ENCODE data around the gene BRCA1.

Gene BRCA1

GRCh38 chr17:42999003-42999525 is 126.1 kb downstream of the BRCA1 start:
- H3K4me3 ChIP-seq (ENCODE audit: low read depth, low read length) = peak overlapping the region; percentile 100
- TF ChIP-seq, protein P1, sequence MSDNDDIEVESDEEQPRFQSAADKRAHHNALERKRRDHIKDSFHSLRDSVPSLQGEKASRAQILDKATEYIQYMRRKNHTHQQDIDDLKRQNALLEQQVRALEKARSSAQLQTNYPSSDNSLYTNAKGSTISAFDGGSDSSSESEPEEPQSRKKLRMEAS (IDR thresholded peaks at IDR 0.05; ENCODE audit: low read depth, low read length) = no peak
- TF ChIP-seq CTCF (IDR thresholded peaks at IDR 0.05; ENCODE audit: low read depth, low read length) = no peak
- TF ChIP-seq POLR2A (IDR thresholded peaks at IDR 0.05; ENCODE audit: extremely low read depth, insufficient read length) = no peak
- TF ChIP-seq MYC (IDR thresholded peaks at IDR 0.05; ENCODE audit: low read depth, low read length) = no peak
- DNase-seq (ENCODE audit: low read depth) = no peak

- peak; percentile 99 for DNase-seq (ENCODE audit: low read depth)
- peak; percentile 92 for TF ChIP-seq POLR2A (IDR thresholded peaks at IDR 0.05; ENCODE audit: extremely low read depth, insufficient read length)
- peak; percentile 98 for TF ChIP-seq MYC (IDR thresholded peaks at IDR 0.05; ENCODE audit: low read depth, low read length)
- TF ChIP-seq CTCF (IDR thresholded peaks at IDR 0.05; ENCODE audit: low read depth, low read length) = peak; percentile 83
- TF ChIP-seq, protein P1 (IDR thresholded peaks at IDR 0.05; ENCODE audit: low read depth, low read length) = peak; percentile 96
Observed at GRCh38 chr17:42997984-42998938, 126.9 kb downstream of the BRCA1 start, which contains the start of gene RPL27. Gene RPL27, plus strand, starts transcription at chr17:42998419. Its CDS starts 332 bp downstream, at chr17:42998751.

DNA sequence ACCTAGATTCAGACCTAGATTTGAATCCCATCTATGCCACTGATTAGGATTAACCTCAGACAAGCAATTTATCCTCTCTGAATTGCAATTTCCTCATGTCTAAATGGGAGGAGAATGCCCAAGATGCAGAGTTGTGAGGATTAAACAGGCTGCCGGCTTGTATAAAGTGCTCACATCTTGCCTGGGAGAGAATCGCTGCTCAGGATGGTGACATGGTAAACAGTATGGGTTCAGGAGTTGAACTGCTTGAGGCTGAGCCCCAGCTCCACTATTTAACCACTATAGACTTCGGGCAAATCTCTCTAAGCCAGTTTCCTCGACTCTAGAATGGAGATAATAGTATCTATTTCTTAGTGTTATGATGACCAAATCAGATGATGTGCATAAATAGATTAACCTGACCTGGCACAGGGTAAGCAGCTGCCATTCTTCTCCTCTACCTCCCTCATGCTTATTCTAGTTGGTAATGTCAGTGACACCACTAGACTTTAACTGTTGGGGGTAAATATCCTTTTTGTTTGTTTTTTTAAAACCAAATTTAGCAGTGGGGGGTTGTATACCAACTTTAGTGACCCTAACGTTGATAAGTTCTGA is 127.7 kb downstream of the BRCA1 start:
- peak overlapping the region; percentile 54 for H3K4me3 ChIP-seq (ENCODE audit: low read depth, low read length)
- no peak for DNase-seq (ENCODE audit: low read depth)
- TF ChIP-seq, protein P1 (IDR thresholded peaks at IDR 0.05; ENCODE audit: low read depth, low read length) = no peak
- TF ChIP-seq CTCF (IDR thresholded peaks at IDR 0.05; ENCODE audit: low read depth, low read length) (no peak), POLR2A (IDR thresholded peaks at IDR 0.05; ENCODE audit: extremely low read depth, insufficient read length) (no peak), MYC (IDR thresholded peaks at IDR 0.05; ENCODE audit: low read depth, low read length) (no peak)

More at GRCh38 chr17:42997984-42998938, 126.9 kb downstream of the BRCA1 start, which contains the start of gene RPL27:
- H3K4me3 ChIP-seq (ENCODE audit: low read depth, low read length) = peak within 1 kb of the TSS; percentile 100
